ENCODE data around the gene GUK1.
A peak's percentile ranks its signal among the peaks of the same experiment; 100 is the strongest.

DNA sequence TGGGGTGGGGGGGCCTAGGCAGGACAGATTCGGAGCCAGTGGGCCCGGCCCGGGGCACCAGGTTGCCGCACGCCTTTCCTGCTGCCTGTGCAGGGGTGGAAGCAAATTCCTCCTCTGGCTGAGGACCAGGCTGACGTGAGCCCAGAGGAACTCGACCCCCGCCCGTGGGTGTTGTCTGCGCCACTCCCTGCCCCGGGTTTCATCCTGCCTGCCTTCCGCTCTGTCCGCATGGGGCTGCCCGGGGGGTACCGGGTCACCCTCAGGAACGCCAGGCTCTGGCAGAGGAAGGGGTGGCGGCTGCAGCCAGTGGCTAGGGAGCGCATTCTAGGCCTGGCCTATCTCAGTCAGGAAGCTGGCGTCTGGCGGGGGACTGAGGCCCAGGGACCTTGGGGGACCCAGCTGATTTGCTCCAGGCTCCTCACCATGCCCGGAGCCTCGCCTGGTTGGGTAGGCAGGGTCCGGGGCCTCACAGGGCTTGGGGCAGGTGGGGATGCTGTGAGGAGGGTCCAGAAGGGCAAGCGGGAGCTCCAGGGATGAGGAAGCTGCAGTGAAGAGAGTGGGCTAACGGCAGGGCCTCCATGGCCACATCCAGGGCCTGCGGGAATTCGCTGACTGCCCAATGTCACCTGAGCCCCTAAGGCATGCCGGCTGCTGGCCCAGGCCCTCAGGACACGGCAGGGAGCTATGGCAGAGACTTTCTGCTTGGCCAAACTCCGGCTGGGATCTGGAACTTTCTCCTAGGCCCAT is 23.1 kb downstream of the GUK1 start:
- TF ChIP-seq, protein P1, sequence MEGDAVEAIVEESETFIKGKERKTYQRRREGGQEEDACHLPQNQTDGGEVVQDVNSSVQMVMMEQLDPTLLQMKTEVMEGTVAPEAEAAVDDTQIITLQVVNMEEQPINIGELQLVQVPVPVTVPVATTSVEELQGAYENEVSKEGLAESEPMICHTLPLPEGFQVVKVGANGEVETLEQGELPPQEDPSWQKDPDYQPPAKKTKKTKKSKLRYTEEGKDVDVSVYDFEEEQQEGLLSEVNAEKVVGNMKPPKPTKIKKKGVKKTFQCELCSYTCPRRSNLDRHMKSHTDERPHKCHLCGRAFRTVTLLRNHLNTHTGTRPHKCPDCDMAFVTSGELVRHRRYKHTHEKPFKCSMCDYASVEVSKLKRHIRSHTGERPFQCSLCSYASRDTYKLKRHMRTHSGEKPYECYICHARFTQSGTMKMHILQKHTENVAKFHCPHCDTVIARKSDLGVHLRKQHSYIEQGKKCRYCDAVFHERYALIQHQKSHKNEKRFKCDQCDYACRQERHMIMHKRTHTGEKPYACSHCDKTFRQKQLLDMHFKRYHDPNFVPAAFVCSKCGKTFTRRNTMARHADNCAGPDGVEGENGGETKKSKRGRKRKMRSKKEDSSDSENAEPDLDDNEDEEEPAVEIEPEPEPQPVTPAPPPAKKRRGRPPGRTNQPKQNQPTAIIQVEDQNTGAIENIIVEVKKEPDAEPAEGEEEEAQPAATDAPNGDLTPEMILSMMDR (IDR thresholded peaks at IDR 0.05) = no peak
- TF ChIP-seq POLR2AphosphoS5 (IDR thresholded peaks at IDR 0.05; ENCODE audit: insufficient read depth in 1 of 2, low read depth in 1 of 2) = peak in 1 of 2 donors; percentile 36
- no peak for TF ChIP-seq POLR2A (IDR thresholded peaks at IDR 0.05)

All from vagina (tissue), 2 donors.